IMR-90 (cell line): ENCODE measurements around the gene METTL2A. TPM values are rescaled to one million over a fixed set of nuclear protein-coding genes. Genes with fewer than 3 reads are reported as not detected.
"Not testable (repeated sequence)": the region's sequence is repeated elsewhere in the genome, so short reads cannot be mapped to it uniquely, and the experiment has no call there.

Experiments used
- ATAC-seq: fragments of 200-7000 bp; cut with Tn5 transposase; 2 replicates; pipeline ENCODE4 v1.9.1; 2020; ENCODE audit warnings: low read depth, mild to moderate bottlenecking, moderate library complexity
- Bru-seq: library from RNA; stranded (reverse); fragments of 400-500 nt; gene quantifications from one replicate; lab custom pipeline; 2021; lab: Mats Ljungman, UMichigan
- BruChase-seq, 2 experiments: library from RNA; stranded (reverse); fragments of 400-500 nt; gene quantifications; one replicate each; lab custom pipeline; 2021; lab: Mats Ljungman, UMichigan
- BruUV-seq: library from RNA; stranded (reverse); fragments of 400-500 nt; replicated peaks from 2 replicates; lab custom pipeline; 2021; lab: Mats Ljungman, UMichigan
- CTCF ChIA-PET: fragments of 300-600 bp; formaldehyde crosslinking; extraction: SDS; loops from one replicate; lab custom pipeline; 2021; ENCODE audit warnings: antibody characterized with exemption; lab: Yijun Ruan, JAX
- POLR2A ChIA-PET: fragments of 300-600 bp; sonication (Branson Sonifier 250); formaldehyde crosslinking; loops from one replicate; lab custom pipeline; 2022; ENCODE audit warnings: antibody characterized with exemption; ENCODE audit not compliant: unreplicated experiment; lab: Charles Lee
- DNase-seq: peaks from one replicate; pipeline ENCODE4 v3.0.0; 2013
- H2AFZ ChIP-seq: replicated peaks from 2 replicates; pipeline ENCODE3; 2013; ENCODE audit warnings: low read length, mild to moderate bottlenecking; ENCODE audit not compliant: poor library complexity
- H2AK5ac ChIP-seq: 2 replicates; pipeline ENCODE4 v1.6.1; 2013; ENCODE audit warnings: low read depth, low read length, inconsistent platforms
- H2AK9ac ChIP-seq: replicated peaks from 2 replicates; pipeline ENCODE3; 2013; ENCODE audit warnings: mild to moderate bottlenecking, low read depth, low read length, moderate library complexity; ENCODE audit not compliant: poor library complexity
- H2BK120ac ChIP-seq: 2 replicates; pipeline ENCODE4 v1.6.1; 2013; ENCODE audit warnings: low read depth, low read length, inconsistent platforms
- H2BK15ac ChIP-seq: 3 replicates; pipeline ENCODE4 v1.6.1; 2013; ENCODE audit warnings: low read depth, low read length, inconsistent platforms
- H2BK20ac ChIP-seq: 2 replicates; pipeline ENCODE4 v1.6.1; 2013; ENCODE audit warnings: low read depth, mild to moderate bottlenecking, inconsistent platforms, low read length, moderate library complexity
- H2BK5ac ChIP-seq: 2 replicates; pipeline ENCODE4 v1.6.1; 2013; ENCODE audit warnings: mild to moderate bottlenecking, low read depth, low read length, inconsistent platforms; ENCODE audit not compliant: poor library complexity, severe bottlenecking
- H3K14ac ChIP-seq: replicated peaks from 2 replicates; pipeline ENCODE4 v1.6.1; 2013; ENCODE audit warnings: low read depth, low read length, inconsistent platforms
- H3K18ac ChIP-seq: 2 replicates; pipeline ENCODE4 v1.6.1; 2013; ENCODE audit warnings: low read depth, low read length, control low read depth
- H3K23ac ChIP-seq: 2 replicates; pipeline ENCODE4 v1.6.1; 2013; ENCODE audit warnings: low read depth, low read length, inconsistent platforms
- H3K27ac ChIP-seq: 2 replicates; pipeline ENCODE4 v1.5.1; 2013; ENCODE audit warnings: mild to moderate bottlenecking, control low read depth, low read length; ENCODE audit not compliant: insufficient read depth
- H3K27me3 ChIP-seq: 2 replicates; pipeline ENCODE4 v1.6.1; 2013; ENCODE audit warnings: low read length; ENCODE audit not compliant: control insufficient read depth, insufficient read depth
- H3K36me3 ChIP-seq: 2 replicates; pipeline ENCODE4 v1.6.1; 2013; ENCODE audit warnings: low read length, mixed read lengths; ENCODE audit not compliant: control insufficient read depth, insufficient read depth
- H3K4ac ChIP-seq: 2 replicates; pipeline ENCODE4 v1.6.1; 2013; ENCODE audit warnings: low read depth, low read length, inconsistent platforms
- H3K4me1 ChIP-seq: 2 replicates; pipeline ENCODE4 v1.6.1; 2013; ENCODE audit warnings: low read length, mixed read lengths; ENCODE audit not compliant: control insufficient read depth, insufficient read depth
- H3K4me2 ChIP-seq: 2 replicates; pipeline ENCODE4 v1.6.1; 2013; ENCODE audit warnings: low read depth, mild to moderate bottlenecking, control low read depth, low read length, moderate library complexity
- H3K4me3 ChIP-seq: 2 replicates; pipeline ENCODE4 v1.5.1; 2013; ENCODE audit warnings: low read depth, mild to moderate bottlenecking, control low read depth, low read length, moderate library complexity; ENCODE audit not compliant: insufficient read depth
- H3K56ac ChIP-seq: 2 replicates; pipeline ENCODE4 v1.6.1; 2013; ENCODE audit warnings: low read length, inconsistent platforms; ENCODE audit not compliant: insufficient read depth; ENCODE audit errors: extremely low read depth
- H3K79me1 ChIP-seq, 2 experiments: 2 replicates each; pipeline ENCODE4 v1.6.1; 2013; ENCODE audit warnings: low read length in 2 of 2, inconsistent platforms in 1 of 2, low read depth in 1 of 2
- H3K9ac ChIP-seq: 2 replicates; pipeline ENCODE4 v1.6.1; 2013; ENCODE audit warnings: low read depth, low read length, control low read depth
- H3K9me1 ChIP-seq: 2 replicates; pipeline ENCODE4 v1.6.1; 2013; ENCODE audit warnings: low read length, inconsistent platforms; ENCODE audit not compliant: insufficient read depth
- H3K9me3 ChIP-seq: 2 replicates; pipeline ENCODE4 v1.6.1; 2013; ENCODE audit warnings: low read length; ENCODE audit not compliant: control insufficient read depth, insufficient read depth
- H4K20me1 ChIP-seq: 2 replicates; pipeline ENCODE4 v1.6.1; 2013; ENCODE audit warnings: low read length, inconsistent platforms; ENCODE audit not compliant: insufficient read depth
- H4K5ac ChIP-seq: 2 replicates; pipeline ENCODE4 v1.6.1; 2013; ENCODE audit warnings: mild to moderate bottlenecking, low read depth, low read length, control low read depth
- H4K8ac ChIP-seq, 2 experiments: 2 replicates each; pipeline ENCODE4 v1.6.1; 2013; ENCODE audit warnings: low read depth in 2 of 2, low read length in 2 of 2, control low read depth in 1 of 2, inconsistent platforms in 1 of 2
- H4K91ac ChIP-seq: 2 replicates; pipeline ENCODE4 v1.6.1; 2013; ENCODE audit warnings: low read depth, low read length, inconsistent platforms; ENCODE audit not compliant: insufficient read depth
- CTCF ChIP-seq: conservative IDR thresholded peaks from 2 replicates; pipeline ENCODE4 v1.5.1; 2012; ENCODE audit warnings: mild to moderate bottlenecking, low read depth, low read length, improper control_type of control experiment
- POLR2A ChIP-seq: IDR thresholded peaks from 2 replicates; pipeline ENCODE4 v1.6.1; 2012; ENCODE audit warnings: mild to moderate bottlenecking, low read depth, low read length
- WGBS, 2 experiments: methylation state at CpG; one replicate each; pipeline versions ENCODE4 v1.1.5 to v1.1.7; 2013; ENCODE audit warnings: missing lambda C conversion rate in 2 of 2; ENCODE audit not compliant: insufficient read length in 1 of 2; ENCODE audit errors: extremely low coverage in 2 of 2; 5-methylcytosine and 5-hydroxymethylcytosine counted together
- dilution Hi-C: fragments of 300-500 bp; cut with HindIII; formaldehyde crosslinking; loops from one replicate; pipeline ENCODE4 v1.14.3; 2018; ENCODE audit warnings: low sequenced_read_pairs; ENCODE audit not compliant: unreplicated experiment
- in situ Hi-C: fragments of 300-500 bp; cut with MboI; formaldehyde crosslinking; loops from 3 replicates; pipeline ENCODE4 v1.14.3; 2019; ENCODE audit warnings: low sequenced_read_pairs, inconsistent platforms, mixed read lengths
- intact Hi-C: fragments of 100-400 bp; cut with micrococcal nuclease; formaldehyde crosslinking; loops from 2 replicates; pipeline ENCODE4 v1.10.0; 2022
- long read RNA-seq: library from polyadenylated mRNA; unstranded; transcript quantifications from one replicate; pipeline ENCODE4 v2.0.0, GENCODE V29; 2021; ENCODE audit not compliant: unreplicated experiment
- polyA plus RNA-seq, 3 experiments: library from polyadenylated mRNA; depleted of rRNA; stranded (reverse); fragments of >200 nt; gene quantifications; 2 replicates each; pipeline ENCODE4 v1.2.3, GENCODE V29; 2012; ENCODE audit warnings: low replicate concordance in 1 of 3
- total RNA-seq: library from RNA; depleted of rRNA; stranded (reverse); fragments of >200 nt; gene quantifications from 2 replicates; pipeline ENCODE4 v1.2.3, GENCODE V29; 2012; rRNA removed

METTL2A gene
- total RNA-seq = 24.6 and 28.9 TPM in 2 replicates
- 10.8 and 12.0 TPM in 2 replicates for polyA plus RNA-seq (2012; rRNA removed)
- 3.6 and 6.0 TPM in 2 replicates for polyA plus RNA-seq (2012; cell fraction: cytosol; rRNA removed)
- 1.7 and 5.0 TPM in 2 replicates for polyA plus RNA-seq (2012; cell fraction: nucleus; rRNA removed; ENCODE audit: low replicate concordance)
- percentile 70 among the genes with signal in this experiment for Bru-seq, nascent RNA
- percentile 72 among the genes with signal in this experiment for BruChase-seq, experiment 1, labeled RNA remaining after a 6-hour chase
- percentile 61 among the genes with signal in this experiment for BruChase-seq, experiment 2, labeled RNA remaining after a 2-hour chase
- long read RNA-seq, transcript METTL2A-201 (9 exons, 2,537 nt) = minor isoform, 5 of 16 reads
- long read RNA-seq, transcript METTL2A-202 (8 exons, 1,556 nt) = major isoform, 10 of 16 reads
- long read RNA-seq, partial matches to known transcripts = 0 of 16 reads
- long read RNA-seq, other reads (novel, unspliced or antisense) = 1 of 16 reads

GRCh38 chr17:62423647-62424461, at the start of gene METTL2A:
Gene METTL2A (plus strand): TSS chr17:62423897. CDS start chr17:62423903, 6 bp downstream.
- Histone ChIP-seq H4K91ac (peak within 1 kb of the TSS; percentile 44; the same call in 1 of the 2 replicates), H2AK5ac (peak within 1 kb of the TSS; percentile 35; the same call in 1 of the 2 replicates), H3K4me2 (peak within 1 kb of the TSS; percentile 96), H3K56ac (peak within 1 kb of the TSS; percentile 30), H3K79me1 (peaks cover 5 to 20% of the 10 kb centered on the region in 2 experiments; a peak in 3 of 4 replicates), H4K5ac (peak within 1 kb of the TSS; percentile 78), H3K14ac (peak within 1 kb of the TSS; percentile 55), H3K4me3 (peak within 1 kb of the TSS; percentile 93), H2AFZ (peak within 1 kb of the TSS; percentile 92), H3K9ac (peak within 1 kb of the TSS; percentile 27), H3K4ac (peak within 1 kb of the TSS; percentile 50), H3K27ac (peak within 1 kb of the TSS; percentile 28; the same call in 1 of the 2 replicates), H4K8ac (peak within 1 kb of the TSS; percentile 67 to 79)
- DNase-seq = peak; percentile 78
- H3K36me3 ChIP-seq, dilution Hi-C loops, H2AK9ac ChIP-seq, H3K4me1 ChIP-seq, H3K9me3 ChIP-seq, H3K9me1 ChIP-seq, H3K18ac ChIP-seq, H2BK120ac ChIP-seq, in situ Hi-C loops, H2BK20ac ChIP-seq, intact Hi-C loops, BruUV-seq, H3K23ac ChIP-seq, H4K20me1 ChIP-seq, H3K27me3 ChIP-seq, H2BK5ac ChIP-seq, CTCF ChIA-PET, H2BK15ac ChIP-seq: not testable (repeated sequence)
- ATAC-seq = peak; percentile 88
- WGBS, 2 experiments = 0% methylated on average over 15 of the region's 58 CpGs; no CpG with 5 or more reads in 1 of the 2 experiments
- peak; percentile 31; the same call in 1 of the 2 replicates for TF ChIP-seq CTCF
- TF ChIP-seq POLR2A = 0 out of 2 replicates have a peak, but pooled peaks have one; percentile 38
- POLR2A ChIA-PET = interaction anchor here (0.7 kb wide), 1 partner anchor 359 kb away, joined by 4 read pairs; the partner anchor contains the start of gene MED13
